Stimulated activated CD8-positive, alpha-beta memory T cell treated with anti-CD3 and anti-CD28 coated beads, Interleukin-12 subunit alpha, Interleukin-12 subunit beta, amount 100 ng/mL, for 1 hour (primary cell): ENCODE results near the gene TANGO6.
"Not testable (repeated sequence)": the region's sequence is repeated elsewhere in the genome, so short reads cannot be mapped to it uniquely, and the experiment has no call there.

Experiments used
- DNase-seq: peaks from one replicate; pipeline ENCODE4 v3.0.0-alpha.2; 2020; ENCODE audit warnings: low read depth

The TANGO6 gene

DNA sequence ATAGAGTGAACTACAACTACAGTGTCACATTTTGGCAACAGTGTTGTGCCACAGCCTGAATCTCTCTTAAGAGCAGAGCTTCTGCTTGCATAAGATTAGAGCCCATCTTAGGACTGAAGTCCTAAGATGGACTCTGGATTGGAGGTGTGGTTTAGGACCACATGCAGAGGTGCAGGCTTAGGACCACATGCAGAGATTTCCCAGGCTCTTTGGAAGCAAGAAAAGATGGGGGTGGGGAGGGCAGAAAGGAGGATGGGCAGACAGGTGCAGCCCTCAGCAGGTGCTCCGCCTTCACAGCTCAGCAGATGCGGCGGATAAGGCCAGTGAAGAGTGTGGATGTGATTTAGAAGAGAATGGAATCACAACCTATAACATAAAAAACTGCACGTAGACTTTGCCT lies 128.7 kb downstream of the TANGO6 start:
- no peak for DNase-seq

GRCh38 chr16:68972720-68973119 lies 129.4 kb downstream of the TANGO6 start:
- no peak for DNase-seq

GRCh38 chr16:68973611-68974120 lies 130.3 kb downstream of the TANGO6 start:
- DNase-seq: no peak

DNA sequence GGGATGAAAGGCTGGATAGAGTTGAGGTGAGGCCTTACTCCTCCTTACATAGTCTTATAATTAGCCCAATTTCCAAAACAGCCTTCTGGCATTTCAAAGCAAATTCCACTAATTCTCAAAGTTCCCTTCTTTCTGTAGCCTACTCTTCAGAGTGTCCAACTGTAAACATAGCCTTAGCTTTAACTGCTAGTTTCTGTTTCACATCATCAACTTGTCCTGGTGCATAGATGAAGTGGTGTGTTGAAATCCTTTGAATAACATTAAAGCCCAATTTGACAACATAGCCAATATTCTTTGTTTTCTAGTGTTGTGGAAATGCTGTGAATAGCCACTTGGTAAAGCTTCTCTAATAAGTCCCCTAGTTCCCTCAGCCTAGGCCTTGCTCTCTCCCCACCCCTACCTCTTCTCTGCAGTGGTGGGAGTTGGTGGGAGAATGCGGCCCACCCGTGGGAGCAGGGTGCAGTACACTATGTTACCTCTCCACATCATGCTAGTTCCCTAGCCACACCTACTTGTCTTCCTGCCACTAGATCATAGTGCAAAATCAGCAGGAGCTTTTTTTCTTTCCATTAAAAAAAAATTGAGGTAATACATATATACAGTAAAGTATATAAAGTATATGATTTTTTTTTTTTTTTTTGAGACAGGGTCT lies 135.1 kb downstream of the TANGO6 start:
- DNase-seq: no peak

DNA sequence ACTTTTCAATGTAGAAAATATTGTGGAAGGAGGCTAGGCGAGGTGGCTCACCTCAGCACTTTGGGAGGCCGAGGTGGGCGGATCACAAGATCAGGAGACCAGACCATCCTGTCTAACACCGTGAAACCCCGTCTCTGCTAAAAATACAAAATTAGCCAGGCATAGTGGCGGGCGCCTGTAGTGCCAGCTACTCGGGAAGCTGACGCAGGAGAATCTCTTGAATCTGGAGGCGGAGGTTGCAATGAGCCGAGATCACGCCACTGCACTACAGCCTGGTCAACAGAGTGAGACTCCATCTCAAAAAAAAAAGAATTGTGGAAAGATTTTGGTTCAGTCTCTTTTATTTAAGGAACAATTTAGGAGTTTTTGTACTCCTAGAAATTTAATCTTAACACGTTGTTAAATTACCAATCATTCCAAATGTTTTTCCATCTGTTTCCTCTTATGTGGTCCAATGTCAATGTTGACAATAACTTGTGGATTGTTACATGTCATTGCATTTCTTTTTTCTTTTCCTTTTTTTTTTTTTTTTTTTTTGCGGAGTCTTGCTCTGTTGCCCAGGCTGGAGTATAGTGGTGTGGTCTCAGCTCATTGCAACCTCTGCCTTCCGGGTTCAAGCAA lies 137.5 kb downstream of the TANGO6 start:
- DNase-seq: no peak

- no peak for DNase-seq
These were observed 138.6 kb downstream of the TANGO6 start for GRCh38 chr16:68981971-68982370.

DNA sequence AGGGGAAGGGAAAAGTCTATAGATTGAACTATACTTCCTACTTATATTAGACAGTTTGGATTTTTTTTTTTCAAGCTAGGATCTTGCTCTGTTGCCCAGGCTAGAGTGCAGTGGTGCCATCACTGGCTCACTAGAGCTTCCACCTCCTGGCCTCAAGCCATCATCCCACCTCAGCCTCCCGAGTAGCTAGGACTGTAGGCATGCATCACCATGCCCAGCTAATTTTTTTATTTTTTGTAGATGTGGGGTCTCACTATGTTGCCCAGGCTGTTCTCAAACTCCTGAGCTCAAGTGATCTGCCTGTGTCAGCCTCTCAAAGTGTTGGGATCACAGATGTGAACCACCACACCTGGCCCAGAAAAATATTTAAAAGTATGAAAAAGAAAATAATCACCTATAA lies 141.1 kb downstream of the TANGO6 start:
- no peak for DNase-seq

DNA sequence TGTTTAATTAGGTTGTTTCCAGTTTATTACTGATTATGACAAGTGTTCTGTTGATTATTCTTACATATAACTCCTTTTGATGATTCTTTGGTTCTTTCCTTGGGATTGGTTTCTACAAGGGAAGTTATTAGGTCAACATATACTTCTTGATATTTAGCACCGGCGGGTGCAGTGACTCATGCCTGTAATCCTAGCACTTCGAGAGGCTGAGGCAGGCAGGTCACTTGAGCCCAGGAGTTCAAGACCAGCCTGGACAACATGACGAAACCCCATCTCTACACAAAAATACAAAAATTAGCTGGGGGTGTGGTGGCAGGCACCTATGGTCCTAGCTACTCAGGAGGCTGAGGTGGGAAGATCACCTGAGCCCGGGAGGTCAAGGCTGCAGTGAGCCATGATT lies 141.9 kb downstream of the TANGO6 start:
- no peak for DNase-seq

GRCh38 chr16:68985855-68986254 lies 142.5 kb downstream of the TANGO6 start:
- no peak for DNase-seq

- no peak for DNase-seq
These were observed 144.6 kb downstream of the TANGO6 start for GRCh38 chr16:68987734-68988457.

DNA sequence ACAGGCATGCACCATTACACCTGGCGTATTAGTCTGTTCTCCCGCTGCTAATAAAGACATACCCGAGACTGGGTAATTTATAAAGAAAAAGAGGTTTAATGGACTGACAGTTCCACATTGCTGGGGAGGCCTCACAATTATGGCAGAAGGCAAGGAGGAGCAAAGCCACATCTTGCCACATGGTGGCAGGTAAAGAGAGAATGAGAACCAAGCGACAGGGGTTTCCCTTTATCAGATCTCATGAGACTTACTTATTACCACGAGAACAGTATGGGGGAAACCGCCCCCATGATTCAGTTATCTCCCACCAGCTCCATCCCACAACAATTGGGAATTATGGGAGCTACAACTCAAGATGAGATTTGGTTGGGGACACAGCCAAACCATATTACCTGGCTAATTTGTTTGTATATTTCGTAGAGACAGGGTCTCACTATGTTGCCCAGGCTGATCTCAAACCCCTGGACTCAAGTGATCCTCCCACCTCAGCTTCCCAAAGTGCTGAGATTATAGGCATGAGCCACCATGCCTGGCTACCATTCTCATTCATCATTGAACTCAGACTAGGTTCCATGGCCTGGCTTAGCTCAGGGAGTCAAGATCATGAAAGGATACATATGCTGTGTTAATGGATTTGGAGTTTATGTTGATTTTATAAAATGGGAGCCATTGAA lies 147.0 kb downstream of the TANGO6 start:
- not testable (repeated sequence) for DNase-seq

- no peak for DNase-seq
These were observed 147.7 kb downstream of the TANGO6 start for GRCh38 chr16:68991075-68991474.

- DNase-seq: no peak
These were observed 149.2 kb downstream of the TANGO6 start for GRCh38 chr16:68992521-68992920.

DNA sequence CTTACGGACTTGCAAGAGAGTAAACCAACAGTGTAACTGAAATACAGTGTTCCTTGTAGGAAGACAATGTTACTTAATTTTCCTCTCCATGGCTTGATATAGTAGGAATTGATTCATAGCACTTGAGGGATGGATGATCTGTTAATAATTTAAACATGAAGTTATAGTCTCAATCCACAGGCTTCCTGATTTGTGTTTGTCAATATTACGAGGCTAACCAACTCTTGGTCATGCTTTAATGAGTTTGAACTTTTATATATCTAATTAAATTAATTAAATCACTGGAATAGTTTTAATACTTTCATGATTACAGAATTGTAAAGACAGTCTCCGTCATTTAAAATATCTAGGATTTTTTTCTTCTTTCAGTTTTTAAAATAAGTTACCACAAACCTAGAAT lies 150.1 kb downstream of the TANGO6 start:
- no peak for DNase-seq

DNA sequence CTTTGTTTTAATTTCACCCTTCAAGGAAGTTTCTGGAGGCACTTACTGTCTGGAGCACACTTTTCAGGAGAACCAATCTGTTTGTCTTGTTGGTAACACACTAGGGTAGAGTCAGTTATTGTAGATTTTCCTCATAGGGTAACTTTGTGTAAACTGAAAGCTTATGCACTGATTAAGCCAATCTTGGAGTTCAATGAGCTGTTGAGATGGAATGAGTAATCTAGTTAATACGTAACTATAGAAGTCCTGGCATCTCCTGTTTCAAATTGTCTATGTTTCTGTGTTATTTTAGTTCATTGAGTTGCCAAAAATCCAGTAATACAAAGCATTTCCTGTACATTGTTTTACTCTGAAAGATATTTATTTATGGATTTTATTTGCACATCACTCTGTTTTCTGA lies 150.6 kb downstream of the TANGO6 start:
- DNase-seq: no peak

DNA sequence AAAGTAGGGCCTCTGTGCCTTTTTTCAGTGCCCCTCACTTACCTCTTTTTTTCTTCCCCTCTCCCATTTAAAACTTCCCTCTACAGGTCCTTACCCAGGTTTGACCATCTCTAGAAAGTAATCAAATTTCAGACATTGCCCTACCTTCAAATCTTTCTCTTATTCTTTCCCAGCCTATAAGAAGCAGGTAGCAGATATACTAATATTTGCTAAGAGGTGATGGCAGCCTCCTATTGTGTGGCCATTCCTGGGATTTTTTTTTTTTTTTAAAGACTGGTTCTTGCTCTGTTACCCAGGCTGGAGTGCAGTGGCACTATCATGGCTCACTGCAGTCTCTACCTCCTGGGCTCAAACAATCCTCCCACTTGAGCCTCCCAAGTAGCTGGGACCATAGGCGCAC lies 151.0 kb downstream of the TANGO6 start:
- DNase-seq: no peak

DNA sequence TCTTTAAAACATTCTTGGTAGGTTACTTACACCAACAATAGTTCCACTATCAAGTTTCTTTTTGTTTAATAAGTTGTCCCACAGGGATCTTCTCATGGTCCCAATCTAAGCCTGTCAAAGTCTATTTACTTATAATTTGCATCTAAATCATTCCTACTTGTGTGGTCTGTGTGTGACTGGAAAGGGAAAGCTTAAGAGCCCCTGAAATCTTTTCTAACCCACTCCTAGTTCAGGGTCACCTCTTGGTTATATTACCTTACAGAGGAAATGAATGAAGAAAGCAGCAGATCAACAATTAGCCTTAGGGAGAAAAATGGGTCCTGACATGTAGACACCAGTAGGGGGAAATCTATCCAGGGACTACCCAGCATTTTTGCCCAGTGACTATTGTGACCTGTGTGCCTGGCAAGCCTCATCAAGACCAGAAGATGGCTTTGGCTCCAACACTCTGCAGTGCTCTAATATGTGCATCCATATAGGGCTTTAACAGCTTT lies 151.7 kb downstream of the TANGO6 start:
- DNase-seq: no peak

DNA sequence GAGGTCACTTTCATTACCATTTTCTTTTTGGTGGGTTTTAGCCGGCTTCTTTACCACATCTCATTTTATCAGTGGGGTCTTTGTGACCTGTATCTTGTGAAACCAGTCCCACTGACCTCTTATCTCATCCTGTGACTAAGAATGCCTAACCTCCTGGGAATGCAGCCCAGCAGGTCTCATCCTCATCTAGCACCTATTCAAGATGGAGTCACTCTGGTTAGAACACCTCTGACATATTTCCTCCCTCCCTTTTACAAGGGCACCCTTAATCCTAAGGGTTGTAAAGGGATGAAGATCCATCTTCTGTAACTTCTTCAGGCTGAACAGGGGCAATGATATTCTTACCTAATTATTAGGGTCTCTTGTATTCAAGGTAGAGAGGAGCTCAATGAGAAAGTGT lies 154.2 kb downstream of the TANGO6 start:
- no peak for DNase-seq

GRCh38 chr16:68999114-68999513 lies 155.8 kb downstream of the TANGO6 start:
- no peak for DNase-seq

GRCh38 chr16:69003500-69003899 lies 160.2 kb downstream of the TANGO6 start:
- no peak for DNase-seq

DNA sequence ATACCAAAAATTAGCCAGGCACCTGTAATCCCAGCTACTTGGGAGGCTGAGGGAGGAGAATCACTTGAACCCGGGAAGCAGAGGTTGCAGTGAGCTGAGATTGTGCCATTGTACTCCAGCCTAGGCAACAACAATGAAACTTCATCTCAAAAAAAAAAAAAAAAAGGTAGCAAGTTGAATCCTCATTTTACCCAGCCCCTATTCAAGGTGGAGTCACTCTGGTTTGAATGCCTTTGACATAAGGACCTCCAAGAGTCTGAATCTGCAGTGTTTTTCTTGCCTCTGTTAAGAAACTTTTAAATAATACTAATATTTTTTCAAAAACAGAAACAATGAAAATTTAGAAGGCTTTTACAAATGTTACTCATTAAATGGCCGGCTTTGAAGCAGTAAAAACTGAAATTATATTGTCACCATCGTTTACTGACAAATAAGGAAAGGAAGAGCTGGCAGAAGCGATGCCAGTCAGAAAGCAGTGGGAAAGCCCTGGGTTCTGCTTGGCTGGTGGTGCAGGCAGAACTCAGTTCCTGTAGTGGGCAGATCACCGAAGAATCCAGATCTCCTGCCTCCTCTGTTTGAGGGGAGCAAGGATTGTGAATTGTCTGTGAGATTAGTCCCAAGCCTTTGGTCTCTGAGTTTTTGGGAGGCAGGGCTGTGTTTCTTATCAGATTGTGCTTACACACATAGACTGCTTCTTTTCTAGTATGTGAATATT lies 162.5 kb downstream of the TANGO6 start:
- no peak for DNase-seq

GRCh38 chr16:69012906-69013305 lies 169.6 kb downstream of the TANGO6 start:
- DNase-seq: no peak
